Neutrophil (primary cell): ENCODE results near the gene CNTNAP5.

Experiments used
- H3K27ac ChIP-seq: fragments of 200-600 bp; sonication (generic); 2 replicates; pipeline ENCODE4 v1.5.1; 2016; ENCODE audit warnings: mild to moderate bottlenecking, moderate library complexity
- H3K27me3 ChIP-seq: fragments of 200-600 bp; sonication (generic); 2 replicates; pipeline ENCODE4 v1.6.0; 2016; ENCODE audit warnings: mild to moderate bottlenecking
- H3K36me3 ChIP-seq: fragments of 200-600 bp; sonication (generic); 2 replicates; pipeline ENCODE4 v1.5.1; 2017
- H3K4me1 ChIP-seq, 2 experiments: fragments of 200-600 bp in 1 of 2; sonication (generic) in 1 of 2; 1 replicate in 1 of 2; 2 replicates in 1 of 2; pipeline versions ENCODE4 v1.5.1 to v1.6.1; 2013 to 2016; ENCODE audit warnings: low read depth in 1 of 2, low read length in 1 of 2, mild to moderate bottlenecking in 1 of 2, moderate library complexity in 1 of 2; ENCODE audit not compliant: control insufficient read depth in 1 of 2, insufficient read depth in 1 of 2
- H3K4me3 ChIP-seq, 2 experiments: fragments of 200-600 bp in 1 of 2; sonication (generic) in 1 of 2; 1 replicate in 1 of 2; 2 replicates in 1 of 2; pipeline ENCODE4 v1.5.1; 2013 to 2016; ENCODE audit warnings: low read depth in 1 of 2, low read length in 1 of 2, mild to moderate bottlenecking in 1 of 2, moderate library complexity in 1 of 2
- H3K9me3 ChIP-seq: fragments of 200-600 bp; sonication (generic); 2 replicates; pipeline ENCODE4 v1.5.1; 2016
- CTCF ChIP-seq: fragments of 200-600 bp; sonication (generic); IDR thresholded peaks from 2 replicates; pipeline ENCODE4 v1.5.1; 2016; ENCODE audit warnings: antibody characterized with exemption

CNTNAP5 gene

GRCh38 chr2:124683536-124684428, 658.7 kb downstream of the CNTNAP5 start:
- H3K27ac ChIP-seq: no peak overlapping the region
- H3K9me3 ChIP-seq: no peaks in the 10 kb centered on the region
- no peaks in the 10 kb centered on the region for H3K36me3 ChIP-seq
- H3K4me1 ChIP-seq: no peaks in the 10 kb centered on the region
- TF ChIP-seq CTCF: no peak
- no peak overlapping the region for H3K4me3 ChIP-seq
- H3K27me3 ChIP-seq: no peaks in the 10 kb centered on the region

- Histone ChIP-seq H3K4me3 (no peak overlapping the region), H3K4me1 (no peaks in the 10 kb centered on the region), H3K27ac (no peak overlapping the region), H3K36me3 (no peaks in the 10 kb centered on the region), H3K9me3 (no peaks in the 10 kb centered on the region), H3K27me3 (no peaks in the 10 kb centered on the region)
- no peak for TF ChIP-seq CTCF
Measured at GRCh38 chr2:124689348-124689747, 664.3 kb downstream of the CNTNAP5 start.

DNA sequence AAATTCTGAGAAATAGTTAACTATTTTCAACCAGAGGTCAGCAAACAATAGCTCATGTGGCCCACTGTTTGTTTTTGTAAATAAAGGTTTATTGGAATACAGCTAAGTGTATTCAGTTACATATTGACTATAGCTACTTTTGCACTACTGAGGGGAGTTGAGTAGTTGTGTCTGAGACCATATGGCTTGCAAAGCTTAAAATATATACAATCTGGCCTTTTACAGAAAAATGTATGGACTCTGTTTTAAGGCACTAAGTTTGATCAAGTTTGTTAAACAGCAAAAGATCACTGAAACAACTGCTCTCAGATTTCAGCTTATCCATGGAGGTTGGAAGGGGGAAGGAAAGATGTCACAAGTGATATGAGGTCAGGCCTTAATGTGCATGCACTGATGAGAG, 667.1 kb downstream of the CNTNAP5 start:
- Histone ChIP-seq H3K9me3 (no peaks in the 10 kb centered on the region), H3K27ac (no peak overlapping the region), H3K4me3 (no peak overlapping the region), H3K4me1 (no peaks in the 10 kb centered on the region), H3K36me3 (no peaks in the 10 kb centered on the region), H3K27me3 (no peaks in the 10 kb centered on the region)
- TF ChIP-seq CTCF: no peak

DNA sequence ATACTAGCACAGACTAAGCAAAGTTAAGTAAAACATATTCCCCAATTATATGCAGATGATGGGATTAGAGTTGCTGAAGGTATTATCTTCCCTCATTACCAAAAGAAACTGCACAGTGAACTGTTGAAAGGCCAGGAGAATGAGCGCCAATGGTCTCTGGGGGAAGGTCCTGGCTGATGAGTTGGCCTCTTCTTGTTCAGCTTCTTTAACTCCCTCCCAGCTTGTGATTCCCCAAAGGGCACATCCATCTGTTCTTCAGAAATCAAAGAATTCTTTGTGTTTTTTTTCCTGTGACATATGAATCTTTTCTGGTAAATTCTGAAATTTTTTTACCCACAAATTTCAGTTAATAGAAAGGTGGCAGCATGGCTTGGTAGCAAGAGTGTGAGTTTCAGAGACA, 667.6 kb downstream of the CNTNAP5 start:
- no peak overlapping the region for H3K27ac ChIP-seq
- no peaks in the 10 kb centered on the region for H3K4me1 ChIP-seq
- H3K4me3 ChIP-seq: no peak overlapping the region
- no peaks in the 10 kb centered on the region for H3K9me3 ChIP-seq
- TF ChIP-seq CTCF: no peak
- no peaks in the 10 kb centered on the region for H3K27me3 ChIP-seq
- H3K36me3 ChIP-seq: no peaks in the 10 kb centered on the region

GRCh38 chr2:124693156-124693555, 668.1 kb downstream of the CNTNAP5 start:
- Histone ChIP-seq H3K4me1 (no peaks in the 10 kb centered on the region), H3K9me3 (no peaks in the 10 kb centered on the region), H3K36me3 (no peaks in the 10 kb centered on the region), H3K4me3 (no peak overlapping the region), H3K27me3 (no peaks in the 10 kb centered on the region), H3K27ac (no peak overlapping the region)
- TF ChIP-seq CTCF: no peak
